ENCODE measurements around the gene SORBS2.

SORBS2 gene

DNA sequence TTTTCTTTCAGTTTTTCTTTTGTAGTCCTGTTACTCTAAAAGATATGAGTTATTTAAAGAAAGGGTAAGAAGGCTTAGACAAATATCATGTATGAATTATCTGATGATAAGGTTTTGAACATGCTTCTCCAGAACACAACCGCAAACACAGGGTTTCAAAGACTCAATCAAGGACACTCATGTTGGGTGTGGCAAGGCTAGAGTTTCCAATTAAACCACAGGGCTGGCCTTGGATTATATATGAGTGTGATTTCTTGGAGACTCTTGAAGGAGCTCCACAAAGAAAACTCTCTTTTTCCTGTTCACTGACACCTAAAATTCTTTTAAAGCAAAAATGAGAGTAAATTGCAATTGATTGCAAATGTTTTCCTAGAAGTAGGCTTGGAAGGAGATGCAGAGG is 166.6 kb downstream of the SORBS2 start:
- TF ChIP-seq CTCF (IDR thresholded peaks at IDR 0.05; ENCODE audit: insufficient read depth, low read depth, low read length, missing control alignments): no peak
- no peak overlapping the region for H3K4me3 ChIP-seq (ENCODE audit: low read length)
- DNase-seq (ENCODE audit: low read depth): no peak

- H3K4me3 ChIP-seq (ENCODE audit: low read length): no peak overlapping the region
- no peak for DNase-seq (ENCODE audit: low read depth)
- TF ChIP-seq CTCF (IDR thresholded peaks at IDR 0.05; ENCODE audit: insufficient read depth, low read depth, low read length, missing control alignments): no peak
Observed at GRCh38 chr4:185644408-185644807, 167.6 kb downstream of the SORBS2 start.

DNA sequence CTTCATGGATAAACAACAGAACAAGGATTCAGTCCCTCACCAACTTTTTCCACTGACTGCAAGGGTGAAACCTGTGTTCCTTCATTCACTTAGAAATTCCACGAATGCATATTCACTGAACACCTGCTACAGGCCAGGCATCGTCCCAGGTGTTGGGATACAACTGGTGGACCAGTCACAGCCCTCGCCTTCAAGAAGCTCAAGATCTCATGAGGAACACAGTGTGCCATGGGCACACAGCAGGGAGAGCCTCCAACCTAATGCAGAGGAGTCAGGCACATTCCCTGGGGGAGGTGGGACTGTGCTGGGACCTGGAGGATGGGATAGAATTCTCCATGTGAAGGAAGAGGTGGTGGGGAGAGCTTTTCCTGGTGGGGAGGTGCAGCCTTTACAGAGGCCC is 169.1 kb downstream of the SORBS2 start:
- DNase-seq (ENCODE audit: low read depth): no peak
- H3K4me3 ChIP-seq (ENCODE audit: low read length): no peak overlapping the region
- TF ChIP-seq CTCF (IDR thresholded peaks at IDR 0.05; ENCODE audit: insufficient read depth, low read depth, low read length, missing control alignments): no peak

DNA sequence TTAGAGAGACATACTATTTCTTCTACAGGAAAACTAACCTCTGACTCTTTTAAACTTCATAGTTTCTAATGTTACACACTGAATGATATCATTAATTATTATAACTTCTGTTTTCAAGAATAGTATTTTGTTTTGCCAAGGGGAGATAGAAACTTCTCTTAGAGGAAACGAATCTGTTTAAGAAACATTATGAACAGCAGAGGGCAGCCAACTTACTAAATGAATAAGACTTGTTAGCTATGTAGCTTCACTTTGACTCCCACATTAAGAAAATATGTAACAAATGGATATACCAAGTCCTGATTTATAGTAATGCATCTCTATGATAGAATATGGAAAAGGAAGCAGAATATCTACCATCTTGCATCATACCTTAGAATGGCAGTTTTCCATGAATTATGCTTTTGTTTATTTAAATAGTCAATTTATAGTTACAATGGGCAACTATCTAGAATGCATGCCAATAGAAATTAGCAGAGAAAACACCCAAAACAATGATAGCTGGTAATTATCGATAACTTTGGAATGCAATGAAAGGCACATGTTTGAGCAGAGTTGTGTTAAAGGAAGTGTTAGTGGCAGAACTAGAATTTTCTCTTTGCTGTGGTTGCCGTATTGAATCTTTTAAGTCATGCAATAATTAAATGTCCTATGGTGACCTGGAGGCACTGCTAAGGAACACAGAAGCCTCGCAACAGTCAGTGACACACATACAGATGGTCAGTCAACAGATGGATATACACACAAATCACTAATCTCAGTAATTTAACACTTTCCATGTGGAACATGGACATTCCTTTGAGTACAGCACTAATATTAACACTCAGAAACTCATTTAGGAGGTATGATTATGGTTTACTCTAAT is 171.0 kb downstream of the SORBS2 start:
- TF ChIP-seq CTCF (IDR thresholded peaks at IDR 0.05; ENCODE audit: insufficient read depth, low read depth, low read length, missing control alignments): peak; percentile 45
- no peak overlapping the region for H3K4me3 ChIP-seq (ENCODE audit: low read length)
- peak; percentile 81 for DNase-seq (ENCODE audit: low read depth)

DNA sequence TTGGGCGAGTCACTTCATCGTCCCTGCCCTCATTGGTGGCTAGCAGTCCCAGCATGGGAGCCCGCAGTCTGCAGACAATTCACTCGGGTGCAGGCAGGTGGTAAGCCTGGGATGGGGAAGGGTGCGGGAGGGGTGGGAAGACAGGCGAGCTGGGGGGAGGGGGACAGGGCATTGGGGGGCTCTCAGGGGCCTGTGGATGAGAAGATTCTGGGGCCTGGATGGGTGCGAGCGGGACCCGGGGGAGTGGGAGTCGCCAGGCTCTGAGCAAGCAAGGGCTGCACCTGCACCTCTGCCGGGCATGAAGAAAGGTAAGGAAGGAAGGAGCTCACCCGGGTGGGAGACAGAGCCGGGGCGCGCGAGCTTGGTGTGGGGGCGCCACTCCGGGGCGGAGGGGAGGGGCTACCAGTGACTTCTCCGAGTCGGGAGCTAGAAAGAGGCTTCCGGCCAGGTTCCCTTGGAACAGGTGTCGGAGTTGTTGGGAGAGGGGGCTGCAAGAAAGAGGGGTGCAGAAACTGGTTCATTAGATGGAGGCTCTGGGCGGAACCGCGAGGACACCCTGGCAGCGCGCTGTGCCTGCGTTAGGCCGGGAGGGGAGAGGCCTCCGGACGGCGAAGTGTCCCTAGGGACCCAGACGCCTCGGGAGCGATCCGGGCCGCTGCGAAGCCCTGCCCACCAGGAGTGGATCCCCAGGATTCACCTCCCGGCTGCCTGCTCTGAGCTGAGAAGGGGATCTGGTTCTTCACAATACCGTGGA is 173.3 kb downstream of the SORBS2 start:
- no peak overlapping the region for H3K4me3 ChIP-seq (ENCODE audit: low read length)
- no peak for TF ChIP-seq CTCF (IDR thresholded peaks at IDR 0.05; ENCODE audit: insufficient read depth, low read depth, low read length, missing control alignments)
- DNase-seq (ENCODE audit: low read depth): no peak

GRCh38 chr4:185638093-185638492 is 173.9 kb downstream of the SORBS2 start:
- H3K4me3 ChIP-seq (ENCODE audit: low read length): no peak overlapping the region
- TF ChIP-seq CTCF (IDR thresholded peaks at IDR 0.05; ENCODE audit: insufficient read depth, low read depth, low read length, missing control alignments): no peak
- DNase-seq (ENCODE audit: low read depth): no peak

Data from epithelial cell of esophagus (primary cell).